NOMO-1 treated with DMSO at 0.1 percent for 48 hours (cell line): Measurements from ENCODE around the gene MAX.
"Not testable (repeated sequence)": the region's sequence is repeated elsewhere in the genome, so short reads cannot be mapped to it uniquely, and the experiment has no call there.

ENCODE experiments used
- DNase-seq: peaks from one replicate; lab custom pipeline; 2025; ENCODE audit not compliant: unreplicated experiment; lab: John Stamatoyannopoulos, UW

MAX gene

DNA sequence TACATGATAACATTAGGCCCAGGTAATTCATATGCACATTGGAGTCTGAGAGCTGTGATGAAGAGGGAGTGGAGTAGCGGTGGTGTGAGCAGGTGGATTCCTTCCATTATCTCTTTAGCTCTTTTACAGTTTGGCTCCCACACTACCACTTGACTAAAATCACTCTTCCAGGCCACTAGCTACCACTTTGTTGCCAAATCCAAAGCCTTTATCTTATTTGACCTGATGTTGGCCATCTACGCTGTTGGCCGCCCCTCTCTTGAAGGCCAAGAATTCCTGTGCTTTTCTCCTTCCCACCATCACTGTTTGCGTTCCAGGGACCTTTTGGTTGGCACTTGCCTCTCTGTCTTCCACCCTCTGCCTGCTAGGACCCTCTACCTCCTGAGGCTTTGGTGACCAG is 4.0 kb upstream of the MAX start:
- DNase-seq = no peak

- no peak for DNase-seq
These were observed 2.5 kb upstream of the MAX start for GRCh38 chr14:65104791-65105190.

- DNase-seq = no peak
These were observed 938 bp upstream of the MAX start for GRCh38 chr14:65103150-65103760.

DNA sequence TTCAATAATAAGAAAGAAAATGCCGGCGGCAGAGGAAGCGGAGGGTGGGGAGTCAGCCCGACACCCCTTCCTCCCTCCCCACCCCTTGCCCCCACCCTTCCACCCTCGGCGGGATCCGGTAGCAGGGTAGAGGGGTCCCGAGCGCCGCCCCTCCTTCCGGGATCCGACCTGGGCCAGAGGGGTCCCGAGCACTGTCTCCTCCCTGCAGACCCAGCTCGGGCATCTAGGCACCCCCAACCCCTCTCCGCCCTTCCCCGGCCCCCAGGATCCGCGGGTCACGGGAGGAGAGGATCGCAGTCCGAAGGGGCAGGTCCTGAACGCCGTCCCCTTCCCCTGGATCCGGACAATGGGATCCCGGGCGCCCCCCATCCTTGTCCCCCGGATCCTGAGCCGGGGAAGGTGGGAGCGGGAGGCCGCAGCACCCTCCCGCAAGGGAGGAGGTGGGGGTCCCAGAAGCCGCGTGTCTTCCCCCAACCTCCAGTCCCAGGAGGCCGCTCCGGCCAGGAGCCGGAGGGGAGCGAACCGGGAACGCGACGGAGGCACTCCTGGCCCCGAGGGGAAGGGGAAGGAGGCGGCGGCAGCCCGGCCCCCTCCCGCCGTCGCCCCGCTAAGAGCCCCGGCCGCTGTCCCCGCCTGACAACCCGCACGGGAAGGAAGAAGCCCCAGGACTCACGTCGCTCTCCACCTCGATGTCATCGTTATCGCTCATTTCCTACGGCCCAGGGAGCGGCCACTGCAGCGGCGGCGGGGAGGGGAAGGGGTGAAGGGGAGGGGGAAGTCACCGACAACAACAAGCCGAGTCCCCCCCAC is 481 bp downstream of the MAX start:
- DNase-seq = no peak

GRCh38 chr14:65100922-65101541 is 1.3 kb downstream of the MAX start:
- no peak for DNase-seq

DNA sequence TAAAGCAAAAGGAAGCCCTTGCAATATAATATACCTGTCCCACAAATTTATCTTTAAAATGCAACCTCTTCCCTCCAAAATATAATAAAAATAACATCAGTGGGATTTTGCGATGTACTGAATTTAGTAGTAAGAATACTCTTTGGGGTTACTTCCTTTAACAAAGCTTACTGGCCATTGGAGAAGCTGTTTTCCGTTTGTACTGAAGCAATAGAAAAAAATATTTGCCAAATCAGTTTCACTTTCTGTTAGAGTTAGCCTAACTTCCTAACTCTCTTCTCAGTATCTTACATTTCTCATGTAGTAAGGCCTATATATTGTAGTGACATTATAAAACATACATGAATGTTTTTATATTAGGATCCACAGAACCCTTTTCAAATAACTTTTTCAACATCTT is 3.7 kb downstream of the MAX start:
- peak; percentile 89 for DNase-seq

- no peak for DNase-seq
These were observed 5.8 kb downstream of the MAX start for GRCh38 chr14:65096323-65097089.

- no peak for DNase-seq
These were observed 6.6 kb downstream of the MAX start for GRCh38 chr14:65095633-65096205.

GRCh38 chr14:65092349-65092748 is 10.0 kb downstream of the MAX start:
- no peak for DNase-seq

GRCh38 chr14:65087835-65088234 is 14.5 kb downstream of the MAX start:
- DNase-seq = not testable (repeated sequence)

GRCh38 chr14:65086686-65087085 is 15.6 kb downstream of the MAX start:
- not testable (repeated sequence) for DNase-seq

DNA sequence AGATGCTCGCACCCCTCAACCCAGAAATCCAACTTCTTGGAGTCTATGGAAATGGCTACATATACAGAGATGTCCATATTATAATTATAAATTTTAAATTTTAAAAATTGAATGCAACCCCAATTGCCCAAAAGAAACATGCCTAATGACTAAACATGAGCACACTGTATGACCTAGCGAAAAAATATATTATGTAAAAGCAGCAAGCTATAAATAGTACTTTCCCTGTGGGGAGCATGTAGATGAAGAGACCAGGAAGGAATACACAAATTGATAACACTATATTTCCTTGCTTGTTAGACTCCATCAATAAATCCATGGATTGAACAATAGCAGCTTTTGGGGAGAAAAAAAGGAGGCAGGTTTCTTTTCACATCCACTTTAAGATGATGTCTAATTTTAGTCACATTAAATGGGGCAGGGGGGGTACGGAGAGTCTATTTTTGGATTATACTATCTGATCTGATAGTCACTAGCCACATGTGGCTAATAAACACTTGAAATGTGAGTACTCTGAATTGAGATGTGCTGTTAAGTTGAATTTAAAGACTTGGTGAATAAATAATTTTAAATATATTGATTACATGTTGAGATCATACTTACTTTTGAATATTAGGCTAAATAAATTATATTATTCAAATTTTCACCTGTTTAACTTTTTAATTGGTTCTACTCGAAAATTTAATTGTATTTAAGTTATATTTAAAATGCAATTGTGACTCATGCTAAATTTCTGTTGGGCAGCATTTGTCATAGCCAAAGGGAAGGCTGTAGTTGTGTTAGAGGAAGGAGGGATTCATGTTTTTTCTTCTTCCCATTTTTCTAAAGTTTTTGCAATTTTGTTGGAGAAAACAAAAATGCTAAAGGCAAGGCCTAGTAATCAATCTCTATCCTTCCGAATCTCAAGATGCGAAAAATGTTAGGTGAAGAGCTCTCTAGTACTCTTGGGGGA is 17.5 kb downstream of the MAX start:
- no peak for DNase-seq

GRCh38 chr14:65082930-65083329 is 19.4 kb downstream of the MAX start:
- no peak for DNase-seq

GRCh38 chr14:65080960-65081747 is 21.2 kb downstream of the MAX start:
- no peak for DNase-seq

DNA sequence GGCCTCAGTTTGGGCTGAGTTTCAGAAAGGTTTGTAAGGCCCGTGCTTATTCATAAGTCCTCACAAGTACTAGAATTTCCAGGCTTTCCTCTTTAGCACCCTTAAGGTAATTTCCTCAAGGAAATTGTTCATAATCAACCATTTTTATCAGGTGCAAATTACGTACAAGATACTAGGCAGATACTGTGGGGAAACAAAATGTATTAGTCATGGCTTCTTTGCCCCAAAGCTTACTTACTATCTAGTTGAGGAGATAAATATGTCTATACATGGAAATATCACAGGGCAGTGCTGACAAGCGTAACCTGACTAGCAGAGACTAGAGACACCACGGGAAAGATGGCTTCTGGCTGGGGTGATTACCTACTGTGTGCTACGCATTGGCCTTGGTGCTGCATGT is 22.5 kb downstream of the MAX start:
- no peak for DNase-seq

DNA sequence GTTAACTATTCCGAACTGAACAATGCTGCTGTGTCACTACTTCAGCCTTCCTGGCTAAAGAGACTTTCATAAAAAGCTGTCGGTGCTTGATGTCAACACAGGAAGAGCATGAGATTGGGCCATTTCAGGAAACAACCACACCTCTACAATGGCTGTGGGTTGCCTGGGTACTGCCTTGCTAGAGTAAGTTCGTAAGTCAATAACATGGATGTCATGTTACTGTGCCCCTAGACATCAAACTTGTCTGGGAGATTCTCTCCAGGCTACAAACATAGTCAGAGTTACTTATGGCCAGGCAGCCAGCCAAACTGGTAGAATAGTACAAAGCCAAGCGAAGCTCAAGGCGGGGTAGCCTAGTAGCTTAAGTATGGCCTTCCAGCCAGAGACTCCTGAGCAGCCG is 23.1 kb downstream of the MAX start:
- DNase-seq = peak; percentile 14

GRCh38 chr14:65077318-65077717 is 25.0 kb downstream of the MAX start:
- DNase-seq = no peak

GRCh38 chr14:65075628-65076325 is 26.5 kb downstream of the MAX start:
- no peak for DNase-seq
